ENCODE results near the gene KMT2C.
A peak's percentile ranks its signal among the peaks of the same experiment; 100 is the strongest.
"Not testable (repeated sequence)": the region's sequence is repeated elsewhere in the genome, so short reads cannot be mapped to it uniquely, and the experiment has no call there.

KMT2C gene

GRCh38 chr7:152435384-152436110 is at the start of gene KMT2C:
KMT2C (minus strand) TSS chr7:152436003; CDS start chr7:152435786, 217 bp downstream.
- peak in 1 of 2 experiments; percentile 24 for DNase-seq (ENCODE audit: low read depth in 2 of 2)

GRCh38 chr7:152481082-152481481 is 45.3 kb upstream of the KMT2C start:
- no peak for DNase-seq (ENCODE audit: low read depth in 2 of 2)

GRCh38 chr7:152480664-152481063 is 44.9 kb upstream of the KMT2C start:
- no peak for DNase-seq (ENCODE audit: low read depth in 2 of 2)

- no peak for DNase-seq (ENCODE audit: low read depth in 2 of 2)
These were observed 43.8 kb upstream of the KMT2C start for GRCh38 chr7:152479595-152479994.

- no peak for DNase-seq (ENCODE audit: low read depth in 2 of 2)
These were observed 42.3 kb upstream of the KMT2C start for GRCh38 chr7:152478140-152478539.

GRCh38 chr7:152477079-152477478 is 41.3 kb upstream of the KMT2C start:
- no peak for DNase-seq (ENCODE audit: low read depth in 2 of 2)

GRCh38 chr7:152476551-152476950 is 40.7 kb upstream of the KMT2C start:
- no peak for DNase-seq (ENCODE audit: low read depth in 2 of 2)

GRCh38 chr7:152471023-152471620 is 35.3 kb upstream of the KMT2C start:
- DNase-seq (ENCODE audit: low read depth in 2 of 2): not testable (repeated sequence)

- DNase-seq (ENCODE audit: low read depth in 2 of 2): not testable (repeated sequence)
These were observed 34.6 kb upstream of the KMT2C start for GRCh38 chr7:152470251-152471022.

- DNase-seq (ENCODE audit: low read depth in 2 of 2): not testable (repeated sequence)
These were observed 33.8 kb upstream of the KMT2C start for GRCh38 chr7:152469576-152469975.

- no peak for DNase-seq (ENCODE audit: low read depth in 2 of 2)
These were observed 31.4 kb upstream of the KMT2C start for GRCh38 chr7:152467225-152467624.

- DNase-seq (ENCODE audit: low read depth in 2 of 2): no peak
These were observed 29.2 kb upstream of the KMT2C start for GRCh38 chr7:152465119-152465387.

- peak; percentile 48 to 52 for DNase-seq (ENCODE audit: low read depth in 2 of 2)
These were observed 28.7 kb upstream of the KMT2C start for GRCh38 chr7:152464312-152465118.

GRCh38 chr7:152463709-152464311 is 28.0 kb upstream of the KMT2C start:
- peak; percentile 98 for DNase-seq (ENCODE audit: low read depth in 2 of 2)

GRCh38 chr7:152462995-152463708 is 27.3 kb upstream of the KMT2C start:
- peak; percentile 26 to 27 for DNase-seq (ENCODE audit: low read depth in 2 of 2)

GRCh38 chr7:152459724-152460251 is 24.0 kb upstream of the KMT2C start:
- no peak for DNase-seq (ENCODE audit: low read depth in 2 of 2)

GRCh38 chr7:152451356-152451755 is 15.6 kb upstream of the KMT2C start:
- DNase-seq (ENCODE audit: low read depth in 2 of 2): no peak

GRCh38 chr7:152445386-152446008 is 9.7 kb upstream of the KMT2C start:
- DNase-seq (ENCODE audit: low read depth in 2 of 2): not testable (repeated sequence)

GRCh38 chr7:152443586-152443985 is 7.8 kb upstream of the KMT2C start:
- DNase-seq (ENCODE audit: low read depth in 2 of 2): no peak

GRCh38 chr7:152442330-152442835 is 6.6 kb upstream of the KMT2C start:
- no peak for DNase-seq (ENCODE audit: low read depth in 2 of 2)
